ENCODE results near the gene COX4I1.

DNA sequence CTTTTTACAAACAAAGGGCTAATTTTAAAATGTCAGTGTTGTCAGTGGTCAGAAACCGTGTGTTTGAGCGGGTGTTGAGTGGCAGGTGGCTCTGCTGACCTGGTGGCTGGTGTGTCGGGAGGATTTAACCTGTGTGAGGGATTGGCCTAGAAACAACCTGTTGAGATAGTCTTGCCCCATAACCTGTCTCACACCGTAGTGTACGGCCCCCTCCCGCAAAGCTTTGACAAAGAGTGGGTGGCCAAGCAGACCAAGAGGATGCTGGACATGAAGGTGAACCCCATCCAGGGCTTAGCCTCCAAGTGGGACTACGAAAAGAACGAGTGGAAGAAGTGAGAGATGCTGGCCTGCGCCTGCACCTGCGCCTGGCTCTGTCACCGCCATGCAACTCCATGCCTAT lies 7.0 kb downstream of the COX4I1 start:
- TF ChIP-seq, protein P1, sequence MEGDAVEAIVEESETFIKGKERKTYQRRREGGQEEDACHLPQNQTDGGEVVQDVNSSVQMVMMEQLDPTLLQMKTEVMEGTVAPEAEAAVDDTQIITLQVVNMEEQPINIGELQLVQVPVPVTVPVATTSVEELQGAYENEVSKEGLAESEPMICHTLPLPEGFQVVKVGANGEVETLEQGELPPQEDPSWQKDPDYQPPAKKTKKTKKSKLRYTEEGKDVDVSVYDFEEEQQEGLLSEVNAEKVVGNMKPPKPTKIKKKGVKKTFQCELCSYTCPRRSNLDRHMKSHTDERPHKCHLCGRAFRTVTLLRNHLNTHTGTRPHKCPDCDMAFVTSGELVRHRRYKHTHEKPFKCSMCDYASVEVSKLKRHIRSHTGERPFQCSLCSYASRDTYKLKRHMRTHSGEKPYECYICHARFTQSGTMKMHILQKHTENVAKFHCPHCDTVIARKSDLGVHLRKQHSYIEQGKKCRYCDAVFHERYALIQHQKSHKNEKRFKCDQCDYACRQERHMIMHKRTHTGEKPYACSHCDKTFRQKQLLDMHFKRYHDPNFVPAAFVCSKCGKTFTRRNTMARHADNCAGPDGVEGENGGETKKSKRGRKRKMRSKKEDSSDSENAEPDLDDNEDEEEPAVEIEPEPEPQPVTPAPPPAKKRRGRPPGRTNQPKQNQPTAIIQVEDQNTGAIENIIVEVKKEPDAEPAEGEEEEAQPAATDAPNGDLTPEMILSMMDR (conservative IDR thresholded peaks at IDR 0.05; ENCODE audit: low read depth, low read length): no peak
- TF ChIP-seq EZH2 (IDR thresholded peaks at IDR 0.05; ENCODE audit: borderline replicate concordance, low read depth, low read length, poor library complexity, severe bottlenecking): no peak

Measured in A673 (cell line).